ENCODE measurements around the gene RAB43. TPM values are rescaled to one million over a fixed set of nuclear protein-coding genes. Genes with fewer than 3 reads are reported as not detected.

Gene RAB43
- total RNA-seq, 1 donor from 2014 or later = 23.8 TPM

DNA sequence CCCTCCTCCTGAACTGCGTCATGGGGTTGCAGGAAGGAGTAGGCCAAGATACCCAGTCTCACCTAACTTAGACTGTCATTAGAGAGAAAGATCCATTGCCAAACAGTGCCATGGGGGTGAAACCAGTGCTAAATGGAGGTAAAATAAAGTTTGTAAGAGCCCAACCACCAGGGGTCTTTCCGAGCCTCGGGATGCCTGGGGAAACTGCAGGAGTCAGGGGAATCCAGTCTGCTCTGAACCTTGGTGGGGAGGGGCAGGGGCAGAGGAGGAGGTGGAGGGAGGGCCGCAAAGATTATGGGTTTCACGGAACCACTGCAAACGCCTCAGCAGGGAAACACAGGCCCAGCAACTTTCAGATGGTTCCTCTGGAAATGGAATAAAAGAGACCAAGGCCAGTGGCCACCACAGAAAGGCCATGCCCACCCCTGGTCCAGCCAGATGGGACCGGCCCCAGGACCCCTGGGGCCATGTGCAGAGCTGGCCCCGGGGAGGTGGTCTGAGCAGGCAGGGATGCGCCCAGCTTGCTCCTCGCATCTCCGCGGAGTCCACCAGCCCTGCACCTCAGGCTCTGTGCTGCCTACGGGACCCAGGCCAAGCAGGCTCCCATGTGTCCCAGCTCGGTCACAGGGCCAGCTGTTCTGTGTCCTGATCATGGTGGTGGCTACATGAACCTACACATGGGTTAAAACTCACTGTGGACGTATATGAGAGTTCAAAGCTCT lies 80.9 kb downstream of the RAB43 start:
- H3K4me1 Mint-ChIP-seq (ENCODE audit: low read depth) = peaks cover 6% of the 10 kb centered on the region
- TF ChIP-seq CTCF (IDR thresholded peaks at IDR 0.05; ENCODE audit: unreplicated experiment) = no peak
- H3K4me3 Mint-ChIP-seq (ENCODE audit: low read depth) = no peak overlapping the region
- H3K27ac Mint-ChIP-seq = no peak overlapping the region
- DNase-seq (ENCODE audit: low spot score, unreplicated experiment) = no peak
- peaks cover 7% of the 10 kb centered on the region for H3K9me3 Mint-ChIP-seq (ENCODE audit: low read depth)
- H3K36me3 Mint-ChIP-seq (ENCODE audit: insufficient read depth) = peaks cover 8% of the 10 kb centered on the region
- H3K27me3 Mint-ChIP-seq = peaks cover 12% of the 10 kb centered on the region

DNA sequence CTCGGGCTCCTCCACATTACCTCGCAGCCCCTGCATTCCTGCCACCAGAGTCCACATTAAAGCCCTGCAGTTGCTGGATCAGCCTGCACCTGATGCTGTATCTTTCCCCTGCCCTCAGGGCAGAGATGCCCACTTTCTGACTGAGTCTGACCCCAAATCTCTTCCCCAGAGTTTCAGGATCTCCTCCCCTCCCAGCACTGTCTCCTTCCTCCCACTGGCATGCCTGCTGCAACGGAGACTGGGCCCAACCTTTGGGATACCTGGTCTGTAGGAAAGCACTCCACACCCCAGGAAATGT lies 81.6 kb downstream of the RAB43 start:
- Mint-ChIP-seq H3K4me1 (ENCODE audit: low read depth) (peaks cover 6% of the 10 kb centered on the region), H3K27ac (no peak overlapping the region), H3K9me3 (ENCODE audit: low read depth) (peaks cover 7% of the 10 kb centered on the region), H3K36me3 (ENCODE audit: insufficient read depth) (peaks cover 8% of the 10 kb centered on the region), H3K27me3 (peaks cover 12% of the 10 kb centered on the region), H3K4me3 (ENCODE audit: low read depth) (no peak overlapping the region)
- no peak for TF ChIP-seq CTCF (IDR thresholded peaks at IDR 0.05; ENCODE audit: unreplicated experiment)
- DNase-seq (ENCODE audit: low spot score, unreplicated experiment) = no peak

DNA sequence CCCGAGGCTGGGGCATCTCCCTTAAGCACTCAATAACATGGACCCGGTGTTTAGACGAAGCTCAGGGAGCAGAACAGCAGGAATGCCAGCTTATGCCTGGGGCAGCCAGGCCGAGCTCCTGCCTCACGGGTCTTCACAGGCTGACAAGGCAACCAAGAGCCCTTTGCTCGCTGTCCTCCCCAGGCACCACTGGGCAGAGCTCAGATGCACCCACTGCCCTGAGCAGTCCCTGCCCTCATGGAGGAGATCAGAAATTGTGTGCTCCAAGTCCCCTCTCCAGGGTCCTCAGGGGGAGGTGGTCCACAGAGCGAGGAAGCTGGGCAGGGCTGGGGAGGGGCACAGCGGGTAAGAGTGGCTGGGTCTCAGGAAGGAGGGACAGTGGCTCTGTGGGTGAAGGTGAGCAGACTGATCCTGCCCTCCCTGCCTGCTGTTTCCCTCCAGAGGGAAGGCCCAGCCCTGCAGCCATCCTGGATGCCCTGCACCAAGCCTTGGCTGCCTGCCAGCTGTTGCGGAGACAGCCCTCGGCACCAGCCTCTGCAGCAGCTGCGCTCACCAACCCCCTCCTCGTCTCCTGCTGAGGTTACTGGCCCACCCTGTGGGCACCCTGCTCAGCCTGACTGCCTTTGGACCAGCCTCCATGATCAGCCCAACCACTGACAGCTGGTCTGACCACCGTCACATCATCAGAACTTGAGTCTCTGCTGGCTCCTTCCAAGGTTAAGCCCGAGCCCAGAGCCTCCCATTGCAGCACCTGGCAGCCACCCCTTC lies 82.1 kb downstream of the RAB43 start:
- Mint-ChIP-seq H3K27ac (no peak overlapping the region), H3K36me3 (ENCODE audit: insufficient read depth) (peaks cover 4% of the 10 kb centered on the region), H3K27me3 (peaks cover 12% of the 10 kb centered on the region), H3K4me3 (ENCODE audit: low read depth) (no peak overlapping the region), H3K9me3 (ENCODE audit: low read depth) (peaks cover 4% of the 10 kb centered on the region), H3K4me1 (ENCODE audit: low read depth) (peaks cover 6% of the 10 kb centered on the region)
- TF ChIP-seq CTCF (IDR thresholded peaks at IDR 0.05; ENCODE audit: unreplicated experiment) = no peak
- DNase-seq (ENCODE audit: low spot score, unreplicated experiment) = no peak

- peaks cover 6% of the 10 kb centered on the region for H3K4me1 Mint-ChIP-seq (ENCODE audit: low read depth)
- TF ChIP-seq CTCF (IDR thresholded peaks at IDR 0.05; ENCODE audit: unreplicated experiment) = no peak
- H3K27me3 Mint-ChIP-seq = peaks cover 12% of the 10 kb centered on the region
- H3K36me3 Mint-ChIP-seq (ENCODE audit: insufficient read depth) = no peaks in the 10 kb centered on the region
- no peak for DNase-seq (ENCODE audit: low spot score, unreplicated experiment)
- no peak overlapping the region for H3K4me3 Mint-ChIP-seq (ENCODE audit: low read depth)
- H3K9me3 Mint-ChIP-seq (ENCODE audit: low read depth) = no peaks in the 10 kb centered on the region
- H3K27ac Mint-ChIP-seq = no peak overlapping the region
These were observed 83.3 kb downstream of the RAB43 start for GRCh38 chr3:129038121-129038855.

Other genes starting within 250 kb of the RAB43 start
- gene ACAD9, start 242.2 kb downstream of the RAB43 start, total RNA-seq = 57.0 and 61.2 TPM in 2 replicates
- gene CFAP92, start 127.7 kb downstream of the RAB43 start, total RNA-seq = 2.4 and 2.7 TPM in 2 replicates
- gene EFCC1, start 120.5 kb downstream of the RAB43 start, total RNA-seq = 0.60 TPM in 2 replicates
- gene GP9, start 61.0 kb downstream of the RAB43 start, total RNA-seq = not detected in 2 replicates
- 34.0 and 37.4 TPM in 2 replicates for gene ISY1, start 39.3 kb upstream of the RAB43 start, total RNA-seq
- gene CNBP, start 62.1 kb upstream of the RAB43 start, total RNA-seq = 192 and 194 TPM in 2 replicates
- gene COPG1, start 127.8 kb upstream of the RAB43 start, total RNA-seq = 141 and 145 TPM in 2 replicates
- 35.3 TPM in 2 replicates for gene HMCES, start 157.1 kb upstream of the RAB43 start, total RNA-seq

Measured in progenitor cell of endocrine pancreas (in vitro differentiated cells).